AG08396 (cell line): Measurements from ENCODE around the gene GPATCH1.
"Not testable (repeated sequence)": the region's sequence is repeated elsewhere in the genome, so short reads cannot be mapped to it uniquely, and the experiment has no call there.

Experiments used
- DNase-seq: peaks from one replicate; pipeline ENCODE4 v3.0.0; 2012; ENCODE audit warnings: low spot score, mixed read lengths

The GPATCH1 gene

GRCh38 chr19:33158365-33158764, 77.4 kb downstream of the GPATCH1 start:
- no peak for DNase-seq

- DNase-seq: no peak
Measured at GRCh38 chr19:33159149-33159548, 78.2 kb downstream of the GPATCH1 start.

- DNase-seq: no peak
Measured at GRCh38 chr19:33159893-33160292, 78.9 kb downstream of the GPATCH1 start.

GRCh38 chr19:33161201-33161600, 80.2 kb downstream of the GPATCH1 start:
- DNase-seq: no peak

- DNase-seq: no peak
Measured at GRCh38 chr19:33163481-33163880, 82.5 kb downstream of the GPATCH1 start.

- DNase-seq: not testable (repeated sequence)
Measured at GRCh38 chr19:33166037-33166436, 85.1 kb downstream of the GPATCH1 start.

GRCh38 chr19:33167438-33167837, 86.5 kb downstream of the GPATCH1 start:
- DNase-seq: no peak

GRCh38 chr19:33168528-33168927, 87.5 kb downstream of the GPATCH1 start:
- DNase-seq: no peak

- DNase-seq: no peak
Measured at GRCh38 chr19:33171222-33171795, 90.3 kb downstream of the GPATCH1 start.

GRCh38 chr19:33171916-33172359, 91.0 kb downstream of the GPATCH1 start:
- no peak for DNase-seq

GRCh38 chr19:33174186-33174585, 93.2 kb downstream of the GPATCH1 start:
- no peak for DNase-seq

- no peak for DNase-seq
Measured at GRCh38 chr19:33175156-33175782, 94.3 kb downstream of the GPATCH1 start.

- peak; percentile 45 for DNase-seq
Measured at GRCh38 chr19:33175886-33176669, 95.1 kb downstream of the GPATCH1 start.

GRCh38 chr19:33176670-33177416, 95.9 kb downstream of the GPATCH1 start:
- peak; percentile 98 for DNase-seq

- DNase-seq: peak; percentile 69
Measured at GRCh38 chr19:33177417-33177979, 96.5 kb downstream of the GPATCH1 start.
